Naive thymus-derived CD4-positive, alpha-beta T cell (primary cell): ENCODE measurements around the gene MYO16. TPM values are rescaled to one million over a fixed set of nuclear protein-coding genes. Genes with fewer than 3 reads are reported as not detected.

ENCODE experiments used
- ATAC-seq: fragments of 150-1000 bp; cut with Tn5 transposase; 2 replicates; pipeline ENCODE4 v1.10.0; 2021; ENCODE audit warnings: mild to moderate bottlenecking, moderate library complexity
- CTCF ChIA-PET: fragments of 350-600 bp; sonication (Branson Sonifier 250); formaldehyde crosslinking; loops from one replicate; lab custom pipeline; 2021; ENCODE audit warnings: antibody characterized with exemption; lab: Charles Lee
- POLR2A ChIA-PET: fragments of 350-600 bp; sonication (Branson Sonifier 250); formaldehyde crosslinking; loops from one replicate; lab custom pipeline; 2021; ENCODE audit warnings: antibody characterized with exemption, inconsistent platforms; lab: Charles Lee
- DNase-seq, 9 donors: peaks; one replicate each; pipeline versions ENCODE4 v3.0.0 to v3.0.0-alpha.2; 2020 to 2022; ENCODE audit warnings: mixed read lengths in 1 of 9
- H3K27ac ChIP-seq: one replicate; pipeline ENCODE4 v1.7.0; 2013; ENCODE audit warnings: mild to moderate bottlenecking, low read depth, low read length, moderate library complexity
- H3K27me3 ChIP-seq, 2 donors: one replicate each; pipeline ENCODE4 v1.7.0; 2013; ENCODE audit warnings: low read length in 2 of 2, mild to moderate bottlenecking in 2 of 2, moderate library complexity in 2 of 2; ENCODE audit not compliant: control insufficient read depth in 2 of 2, insufficient read depth in 2 of 2
- H3K36me3 ChIP-seq, 3 experiments: 1 replicate in 2 of 3; 2 replicates in 1 of 3; pipeline ENCODE4 v1.7.0; 2013; ENCODE audit warnings: low read length in 3 of 3, mild to moderate bottlenecking in 3 of 3, moderate library complexity in 1 of 3; ENCODE audit not compliant: insufficient read depth in 3 of 3, control insufficient read depth in 2 of 3
- H3K4me1 ChIP-seq, 2 donors: one replicate each; pipeline ENCODE4 v1.7.0; 2013; ENCODE audit warnings: low read length in 2 of 2, mild to moderate bottlenecking in 2 of 2, moderate library complexity in 1 of 2; ENCODE audit not compliant: control insufficient read depth in 2 of 2, insufficient read depth in 2 of 2
- H3K4me3 ChIP-seq: 2 replicates; pipeline ENCODE4 v1.7.0; 2013; ENCODE audit warnings: mild to moderate bottlenecking, low read length
- H3K9me3 ChIP-seq, 3 experiments: 1 replicate in 2 of 3; 2 replicates in 1 of 3; pipeline ENCODE4 v1.7.0; 2013; ENCODE audit warnings: low read length in 3 of 3; ENCODE audit not compliant: control insufficient read depth in 2 of 3
- H3K27ac Mint-ChIP-seq, 9 donors: one replicate each; pipeline ENCODE4 v1.8.0; 2020 to 2022; ENCODE audit warnings: mixed read lengths in 9 of 9, mild to moderate bottlenecking in 8 of 9, moderate library complexity in 5 of 9, inconsistent platforms in 2 of 9
- H3K27me3 Mint-ChIP-seq, 5 donors: one replicate each; pipeline ENCODE4 v1.8.0; 2021 to 2022; ENCODE audit warnings: mixed read lengths in 5 of 5, mild to moderate bottlenecking in 1 of 5
- H3K36me3 Mint-ChIP-seq, 5 donors: one replicate each; pipeline ENCODE4 v1.8.0; 2020 to 2022; ENCODE audit warnings: mixed read lengths in 5 of 5, mild to moderate bottlenecking in 3 of 5, inconsistent platforms in 1 of 5
- H3K4me1 Mint-ChIP-seq, 7 donors: one replicate each; pipeline ENCODE4 v1.8.0; 2020 to 2022; ENCODE audit warnings: mixed read lengths in 7 of 7, mild to moderate bottlenecking in 3 of 7, inconsistent platforms in 1 of 7
- H3K4me3 Mint-ChIP-seq, 10 donors: one replicate each; pipeline ENCODE4 v1.8.0; 2020 to 2022; ENCODE audit warnings: mild to moderate bottlenecking in 10 of 10, mixed read lengths in 10 of 10, moderate library complexity in 6 of 10, inconsistent platforms in 2 of 10
- H3K9me3 Mint-ChIP-seq, 11 donors: one replicate each; pipeline ENCODE4 v1.8.0; 2020 to 2022; ENCODE audit warnings: mixed read lengths in 11 of 11, mild to moderate bottlenecking in 4 of 11, inconsistent platforms in 1 of 11, moderate library complexity in 1 of 11
- intact Hi-C, 2 donors: fragments of 100-400 bp; cut with micrococcal nuclease; formaldehyde crosslinking; loops; one replicate each; pipeline ENCODE4 v1.15.1; 2023
- polyA plus RNA-seq, 2 donors: library from polyadenylated mRNA; unstranded; fragments of 300-500 nt; fragmentation: Illumina TruSeq; gene quantifications; one replicate each; pipeline ENCODE4 v1.2.3, GENCODE V29; 2021
- total RNA-seq, 6 experiments: library from RNA in 5 of 6; stranded (reverse) in 5 of 6; gene quantifications; 1 replicate in 5 of 6; 2 replicates in 1 of 6; pipeline ENCODE4 v1.2.3 and lab custom pipeline; 2021 to 2026

MYO16 gene
- total and polyA plus RNA-seq, 7 experiments from 2014 or later, result 0.10 to 1.4 (median 1.4) TPM; not detected in 4

DNA sequence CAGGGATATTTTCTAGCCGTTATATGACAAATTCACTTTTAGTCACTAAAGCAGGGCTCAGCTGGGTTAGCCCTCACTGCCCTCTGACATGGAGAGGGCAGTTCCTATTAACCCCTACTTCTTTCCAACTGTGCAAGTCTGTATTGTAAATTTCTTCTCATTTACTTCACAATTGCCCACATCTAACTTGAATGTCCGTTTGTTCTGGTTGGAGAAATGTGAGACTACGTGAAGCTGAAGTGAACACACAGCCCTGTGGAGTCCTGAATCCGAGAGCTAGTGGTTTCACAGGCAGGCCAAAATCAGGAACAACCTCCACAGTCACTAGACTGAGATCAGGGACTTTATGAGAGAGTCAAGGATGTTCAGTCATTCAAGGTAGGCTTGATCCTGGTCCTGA, 4.4 kb upstream of the MYO16 start:
- Histone ChIP-seq H3K27ac (no peak overlapping the region), H3K9me3 (peaks cover 0 to 6% (median 0%) of the 10 kb centered on the region in 3 experiments), H3K36me3 (no peaks in the 10 kb centered on the region), H3K4me1 (no peaks in the 10 kb centered on the region), H3K27me3 (no peaks in the 10 kb centered on the region), H3K4me3 (no peak overlapping the region)
- POLR2A ChIA-PET, result interaction anchor here (0.6 kb wide), 1 partner anchor 17 kb away, joined by 3 read pairs; no protein-coding TSS in a partner anchor
- Mint-ChIP-seq H3K36me3 (peaks cover 0 to 4% (median 0%) of the 10 kb centered on the region in 5 donors), H3K27me3 (peaks cover 0 to 29% (median 8%) of the 10 kb centered on the region in 5 donors), H3K4me1 (no peaks in the 10 kb centered on the region), H3K4me3 (no peak overlapping the region), H3K27ac (no peak overlapping the region), H3K9me3 (peaks cover 0 to 13% (median 2%) of the 10 kb centered on the region in 11 donors)
- intact Hi-C loops, result no loop called here
- CTCF ChIA-PET, result no interaction called here
- ATAC-seq (no peak), DNase-seq (no peak)

DNA sequence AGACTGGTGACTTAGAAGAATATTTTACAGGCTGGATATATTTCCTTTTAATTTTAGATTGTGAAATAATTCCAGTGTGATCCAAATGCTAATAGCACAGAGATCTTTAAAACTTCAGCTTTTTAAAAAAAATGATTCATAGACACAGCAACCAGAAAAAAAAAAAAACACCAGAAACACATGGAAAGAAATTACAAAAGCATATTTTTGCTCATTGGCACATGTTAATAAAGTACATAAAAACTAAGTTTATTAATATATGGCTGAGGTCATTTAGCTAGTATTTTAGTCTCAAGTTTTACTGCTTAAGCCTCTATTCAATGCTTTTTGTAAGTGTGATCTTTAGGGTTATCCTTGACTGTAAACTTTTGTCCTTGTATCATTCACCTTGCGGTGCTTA, 577 bp downstream of the MYO16 start:
- H3K9me3 Mint-ChIP-seq, result peaks cover 0 to 9% (median 3%) of the 10 kb centered on the region in 11 donors
- POLR2A ChIA-PET, result no interaction called here

DNA sequence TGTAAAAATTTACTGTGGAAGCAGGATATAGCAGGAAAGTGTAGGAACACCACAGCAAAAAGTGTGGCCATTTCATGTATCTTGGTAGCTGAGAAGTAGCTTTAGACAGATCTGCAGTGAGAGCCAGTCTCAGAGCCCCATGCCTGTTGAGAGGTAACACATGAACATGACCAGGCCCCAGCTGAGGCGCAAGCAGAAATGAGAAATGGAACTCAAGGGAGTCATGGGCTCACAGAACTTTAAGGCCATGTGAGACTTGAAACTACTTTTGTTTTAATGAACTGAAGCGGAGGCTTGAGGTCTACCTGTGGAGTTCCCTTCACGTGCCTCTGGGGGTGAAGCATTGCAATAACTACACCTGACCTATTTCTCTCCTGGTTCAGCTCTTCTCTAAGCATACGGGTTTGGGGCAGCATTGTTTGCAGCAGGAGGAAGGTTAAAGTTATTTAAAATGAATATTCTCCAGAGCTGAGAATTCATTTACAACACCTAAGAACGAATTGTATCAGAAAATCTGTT, 3.3 kb downstream of the MYO16 start:
- H3K27ac ChIP-seq, result no peak overlapping the region
- no peak overlapping the region for H3K4me3 Mint-ChIP-seq
- H3K36me3 ChIP-seq, result no peaks in the 10 kb centered on the region
- no peaks in the 10 kb centered on the region for H3K36me3 Mint-ChIP-seq
- intact Hi-C loops, result no loop called here
- H3K27ac Mint-ChIP-seq, result no peak overlapping the region
- H3K9me3 ChIP-seq, result no peaks in the 10 kb centered on the region
- H3K4me1 Mint-ChIP-seq, result no peaks in the 10 kb centered on the region
- POLR2A ChIA-PET, result no interaction called here
- DNase-seq (no peak), ATAC-seq (no peak)
- H3K9me3 Mint-ChIP-seq, result peaks cover 0 to 3% (median 0%) of the 10 kb centered on the region in 11 donors
- no peaks in the 10 kb centered on the region for H3K4me1 ChIP-seq
- CTCF ChIA-PET, result no interaction called here
- H3K27me3 Mint-ChIP-seq, result peaks cover 0 to 26% (median 0%) of the 10 kb centered on the region in 5 donors
- no peak overlapping the region for H3K4me3 ChIP-seq
- H3K27me3 ChIP-seq, result no peaks in the 10 kb centered on the region

More for the DNA sequence above, 577 bp downstream of the MYO16 start:
- intact Hi-C loops, result no loop called here
- H3K4me1 ChIP-seq, result no peaks in the 10 kb centered on the region
- no peaks in the 10 kb centered on the region for H3K36me3 ChIP-seq
- DNase-seq (no peak), ATAC-seq (no peak)
- peaks cover 0 to 6% (median 0%) of the 10 kb centered on the region in 3 experiments for H3K9me3 ChIP-seq
- peaks cover 0 to 4% (median 0%) of the 10 kb centered on the region in 5 donors for H3K36me3 Mint-ChIP-seq
- no peak overlapping the region for H3K27ac Mint-ChIP-seq
- no peak overlapping the region for H3K4me3 ChIP-seq
- no peak overlapping the region for H3K27ac ChIP-seq
- CTCF ChIA-PET, result no interaction called here
- H3K4me1 Mint-ChIP-seq, result no peaks in the 10 kb centered on the region
- no peak overlapping the region for H3K4me3 Mint-ChIP-seq
- H3K27me3 ChIP-seq, result no peaks in the 10 kb centered on the region
- H3K27me3 Mint-ChIP-seq, result peaks cover 0 to 28% (median 0%) of the 10 kb centered on the region in 5 donors

DNA sequence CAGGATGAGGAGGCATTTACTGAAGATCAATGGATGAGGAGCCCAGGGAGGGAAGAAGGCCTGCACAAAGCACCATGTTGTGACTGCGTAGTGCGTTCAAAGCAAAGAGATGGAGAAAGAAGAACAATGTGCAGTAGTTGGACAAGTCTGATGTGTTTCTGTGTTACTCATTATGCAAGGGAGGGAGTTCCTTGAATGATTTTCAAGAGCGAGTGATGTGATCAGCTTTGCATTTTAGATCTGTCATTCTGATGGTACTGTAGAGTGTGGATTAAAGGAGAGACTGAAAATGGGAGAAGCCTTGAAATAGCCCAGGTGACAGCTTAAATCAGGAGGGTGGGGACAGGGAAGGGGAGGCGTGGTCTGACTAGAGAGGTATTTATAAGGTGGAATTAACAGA, 9.5 kb downstream of the MYO16 start:
- Mint-ChIP-seq H3K36me3 (no peaks in the 10 kb centered on the region), H3K4me3 (no peak overlapping the region), H3K9me3 (peaks cover 0 to 4% (median 0%) of the 10 kb centered on the region in 11 donors), H3K27ac (no peak overlapping the region), H3K27me3 (peaks cover 0 to 6% (median 0%) of the 10 kb centered on the region in 5 donors), H3K4me1 (no peaks in the 10 kb centered on the region)
- DNase-seq (no peak), ATAC-seq (no peak)
- no peaks in the 10 kb centered on the region for H3K9me3 ChIP-seq
- CTCF ChIA-PET, result no interaction called here
- no peaks in the 10 kb centered on the region for H3K36me3 ChIP-seq
- H3K4me3 ChIP-seq, result no peak overlapping the region
- H3K27ac ChIP-seq, result no peak overlapping the region
- POLR2A ChIA-PET, result no interaction called here
- no peaks in the 10 kb centered on the region for H3K27me3 ChIP-seq
- intact Hi-C loops, result no loop called here
- H3K4me1 ChIP-seq, result no peaks in the 10 kb centered on the region

DNA sequence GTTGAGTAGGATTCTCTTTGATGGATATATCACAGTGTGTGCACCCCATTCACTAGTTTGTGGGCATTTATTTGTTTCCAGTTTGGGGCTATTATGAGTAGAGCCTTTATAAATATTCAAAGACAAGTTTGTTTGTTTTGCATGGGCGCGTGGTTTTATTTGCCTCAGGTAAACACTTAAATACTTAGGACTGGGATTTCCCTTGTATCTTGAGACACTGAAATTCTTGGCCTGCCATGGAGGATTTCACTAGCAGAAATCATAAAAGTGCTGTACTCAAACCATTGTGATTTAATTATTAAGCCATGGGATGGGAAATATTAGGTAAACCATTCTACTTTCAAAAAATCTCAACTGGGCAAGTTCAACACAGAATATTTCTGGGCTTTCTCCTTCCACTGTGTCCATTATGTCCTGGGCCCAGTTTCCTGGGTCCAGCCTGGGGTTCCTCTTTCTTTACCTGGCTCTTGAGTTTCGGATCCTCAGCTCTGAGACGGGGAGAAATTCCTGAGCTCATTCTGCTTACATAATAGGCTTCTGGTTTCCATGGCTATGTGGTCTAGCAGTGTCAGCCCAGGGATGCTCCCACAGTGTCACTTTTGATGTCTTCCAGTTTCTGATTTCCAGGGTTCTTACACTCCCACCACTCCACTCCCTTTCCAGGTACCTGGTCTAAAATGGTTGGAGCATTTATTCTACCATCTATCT, 14.4 kb downstream of the MYO16 start:
- H3K4me1 ChIP-seq, result no peaks in the 10 kb centered on the region
- no peak overlapping the region for H3K4me3 ChIP-seq
- no peak for DNase-seq
- CTCF ChIA-PET, result no interaction called here
- no peak overlapping the region for H3K4me3 Mint-ChIP-seq
- no peak overlapping the region for H3K27ac Mint-ChIP-seq
- no peaks in the 10 kb centered on the region for H3K36me3 ChIP-seq
- no peaks in the 10 kb centered on the region for H3K4me1 Mint-ChIP-seq
- peaks cover 0 to 20% (median 2%) of the 10 kb centered on the region in 11 donors for H3K9me3 Mint-ChIP-seq
- no peaks in the 10 kb centered on the region for H3K36me3 Mint-ChIP-seq
- POLR2A ChIA-PET, result no interaction called here
- intact Hi-C loops, result no loop called here
- peaks cover 0 to 4% (median 0%) of the 10 kb centered on the region in 5 donors for H3K27me3 Mint-ChIP-seq
- no peaks in the 10 kb centered on the region for H3K9me3 ChIP-seq
- no peak overlapping the region for H3K27ac ChIP-seq
- ATAC-seq, result no peak
- H3K27me3 ChIP-seq, result no peaks in the 10 kb centered on the region

DNA sequence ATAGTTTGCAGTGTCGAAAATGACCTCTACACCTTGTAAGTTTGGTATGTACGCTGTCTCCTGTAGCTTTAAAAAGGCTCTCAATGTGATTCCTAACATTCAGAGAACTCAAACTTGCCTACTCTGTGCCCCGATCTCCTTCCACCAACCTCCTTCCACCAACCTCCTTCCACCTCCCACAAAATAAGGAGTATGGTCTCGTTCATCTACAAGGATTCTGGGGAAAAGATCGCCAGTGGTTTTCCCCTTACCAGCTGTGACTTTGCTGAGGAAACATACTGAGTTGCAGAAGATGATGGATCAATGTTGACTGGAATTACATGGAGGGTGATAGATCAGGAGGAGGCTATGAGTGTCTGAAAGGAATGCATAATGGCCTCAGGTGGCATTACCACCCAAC, 16.0 kb downstream of the MYO16 start:
- peaks cover 0 to 20% (median 2%) of the 10 kb centered on the region in 11 donors for H3K9me3 Mint-ChIP-seq
- POLR2A ChIA-PET, result no interaction called here

DNA sequence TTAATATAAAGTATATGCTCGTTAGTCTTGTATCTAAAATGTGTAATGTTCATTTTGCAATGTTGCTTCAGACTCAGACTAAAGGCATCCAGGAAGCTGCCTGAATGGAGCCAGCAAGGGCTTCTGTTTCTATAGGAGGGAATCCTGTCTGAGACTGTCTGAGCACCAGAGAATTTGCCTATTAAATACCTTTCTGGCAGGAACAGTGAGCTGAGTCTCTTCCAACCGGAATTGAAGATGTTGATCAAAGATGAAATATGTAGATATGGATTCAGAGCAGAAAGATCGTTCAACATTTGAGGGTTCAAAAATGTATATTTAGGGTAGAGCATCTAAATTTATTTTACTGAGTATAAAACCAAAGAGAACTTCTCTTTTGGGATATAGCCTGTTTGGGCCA, 20.9 kb downstream of the MYO16 start:
- Mint-ChIP-seq H3K9me3 (peaks cover 0 to 28% (median 3%) of the 10 kb centered on the region in 11 donors), H3K27me3 (peaks cover 0 to 4% (median 0%) of the 10 kb centered on the region in 5 donors), H3K27ac (no peak overlapping the region), H3K4me3 (no peak overlapping the region), H3K36me3 (no peaks in the 10 kb centered on the region), H3K4me1 (no peaks in the 10 kb centered on the region)
- intact Hi-C loops, result no loop called here
- DNase-seq, result no peak
- ChIA-PET POLR2A (no interaction called here), CTCF (no interaction called here)
- Histone ChIP-seq H3K27me3 (no peaks in the 10 kb centered on the region), H3K4me1 (no peaks in the 10 kb centered on the region), H3K36me3 (no peaks in the 10 kb centered on the region), H3K9me3 (no peaks in the 10 kb centered on the region), H3K4me3 (no peak overlapping the region), H3K27ac (no peak overlapping the region)
- ATAC-seq, result no peak

More for the DNA sequence above, 16.0 kb downstream of the MYO16 start:
- Histone ChIP-seq H3K36me3 (no peaks in the 10 kb centered on the region), H3K9me3 (no peaks in the 10 kb centered on the region), H3K27ac (no peak overlapping the region), H3K4me3 (no peak overlapping the region), H3K27me3 (no peaks in the 10 kb centered on the region), H3K4me1 (no peaks in the 10 kb centered on the region)
- H3K36me3 Mint-ChIP-seq, result no peaks in the 10 kb centered on the region
- CTCF ChIA-PET, result no interaction called here
- ATAC-seq (no peak), DNase-seq (no peak)
- no peak overlapping the region for H3K4me3 Mint-ChIP-seq
- no peaks in the 10 kb centered on the region for H3K4me1 Mint-ChIP-seq
- intact Hi-C loops, result no loop called here
- peaks cover 0 to 4% (median 0%) of the 10 kb centered on the region in 5 donors for H3K27me3 Mint-ChIP-seq
- H3K27ac Mint-ChIP-seq, result no peak overlapping the region
